Caco-2 (cell line): ENCODE data around the gene USP10. TPM values are rescaled to one million over a fixed set of nuclear protein-coding genes. Genes with fewer than 3 reads are reported as not detected.

Experiments
- BruUV-seq: library from RNA; stranded (reverse); fragments of 400-500 nt; replicated peaks from 2 replicates; lab custom pipeline; 2021; lab: Mats Ljungman, UMichigan
- CTCF ChIA-PET: fragments of 300-600 bp; sonication (Branson Sonifier 250); formaldehyde crosslinking; loops from one replicate; lab custom pipeline; 2022; ENCODE audit warnings: antibody characterized with exemption; lab: Charles Lee
- POLR2A ChIA-PET: fragments of 300-600 bp; sonication (Branson Sonifier 250); formaldehyde crosslinking; loops from one replicate; lab custom pipeline; 2022; ENCODE audit warnings: antibody characterized with exemption; lab: Charles Lee
- DNase-seq, 2 experiments: peaks; one replicate each; pipeline versions ENCODE4 v3.0.0 to v3.0.0-alpha.2; 2020 to 2022
- H3K27me3 ChIP-seq: replicated peaks from 2 replicates; pipeline ENCODE4 v1.6.0; 2011; ENCODE audit warnings: low read length; ENCODE audit not compliant: control insufficient read depth, insufficient read depth
- H3K36me3 ChIP-seq: 2 replicates; pipeline ENCODE4 v1.5.1; 2011; ENCODE audit warnings: low read length; ENCODE audit not compliant: control insufficient read depth, insufficient read depth
- H3K4me1 ChIP-seq: fragments of 250-450 bp; sonication (Bioruptor Pico); 2 replicates; pipeline ENCODE4 v1.5.1; 2020; ENCODE audit warnings: mild to moderate bottlenecking
- H3K4me3 ChIP-seq: 2 replicates; pipeline ENCODE4 v1.5.1; 2011; ENCODE audit warnings: low read depth, mild to moderate bottlenecking, control low read depth, low read length
- H3K9me3 ChIP-seq: fragments of 250-450 bp; sonication (Bioruptor Pico); 2 replicates; pipeline ENCODE4 v1.5.1; 2020; ENCODE audit warnings: mild to moderate bottlenecking, moderate library complexity
- H3K27ac Mint-ChIP-seq: one replicate; pipeline ENCODE4 v1.8.0; 2022; ENCODE audit warnings: mixed read lengths; ENCODE audit not compliant: unreplicated experiment
- H3K27me3 Mint-ChIP-seq: one replicate; pipeline ENCODE4 v1.8.0; 2022; ENCODE audit warnings: mixed read lengths; ENCODE audit not compliant: insufficient read depth, unreplicated experiment
- H3K36me3 Mint-ChIP-seq: one replicate; pipeline ENCODE4 v1.8.0; 2022; ENCODE audit warnings: mild to moderate bottlenecking, mixed read lengths; ENCODE audit not compliant: insufficient read depth, unreplicated experiment
- H3K4me1 Mint-ChIP-seq: one replicate; pipeline ENCODE4 v1.8.0; 2022; ENCODE audit warnings: low read depth, mixed read lengths; ENCODE audit not compliant: unreplicated experiment
- H3K4me3 Mint-ChIP-seq: one replicate; pipeline ENCODE4 v1.8.0; 2022; ENCODE audit warnings: mild to moderate bottlenecking, moderate library complexity, mixed read lengths; ENCODE audit not compliant: unreplicated experiment
- H3K9me3 Mint-ChIP-seq: one replicate; pipeline ENCODE4 v1.8.0; 2022; ENCODE audit warnings: mixed read lengths; ENCODE audit not compliant: unreplicated experiment
- CTCF ChIP-seq, 2 experiments: fragments of 200-600 bp in 1 of 2; IDR thresholded peaks; 1 replicate in 1 of 2; 2 replicates in 1 of 2; pipeline versions ENCODE4 v1.5.1 to v1.8.0; 2011 to 2022; ENCODE audit warnings: antibody characterized with exemption in 1 of 2, control low read depth in 1 of 2, inconsistent platforms in 1 of 2, low read depth in 1 of 2, low read length in 1 of 2, mild to moderate bottlenecking in 1 of 2, moderate library complexity in 1 of 2; ENCODE audit not compliant: insufficient read depth in 1 of 2, severe bottlenecking in 1 of 2, unreplicated experiment in 1 of 2
- intact Hi-C: fragments of 100-400 bp; cut with micrococcal nuclease; formaldehyde crosslinking; loops from one replicate; pipeline ENCODE4 v1.10.0; 2022; ENCODE audit not compliant: unreplicated experiment
- total RNA-seq: library from RNA; stranded (reverse); gene quantifications from 2 replicates; pipeline ENCODE4 v1.2.3, GENCODE V29; 2022

USP10 gene
- total RNA-seq, 1 experiment from 2014 or later, result 147 TPM

- H3K36me3 ChIP-seq, result no peaks in the 10 kb centered on the region
- Mint-ChIP-seq H3K27me3 (peaks cover under 1% of the 10 kb centered on the region), H3K4me1 (no peaks in the 10 kb centered on the region), H3K36me3 (no peaks in the 10 kb centered on the region), H3K27ac (no peak overlapping the region), H3K4me3 (no peak overlapping the region), H3K9me3 (no peaks in the 10 kb centered on the region)
- ChIA-PET POLR2A (no interaction called here), CTCF (no interaction called here)
- no peak for TF ChIP-seq CTCF (IDR thresholded peaks at IDR 0.05; ENCODE audit: insufficient read depth in 1 of 2, low read depth in 1 of 2, low read length in 1 of 2, severe bottlenecking in 1 of 2, unreplicated experiment in 1 of 2)
- H3K27me3 ChIP-seq, result peaks cover 1% of the 10 kb centered on the region; the same call in 1 of the 2 replicates
- no peak overlapping the region for H3K4me3 ChIP-seq
- DNase-seq, result no peak
- intact Hi-C loops, result no loop called here
- no peaks in the 10 kb centered on the region for H3K9me3 ChIP-seq
- H3K4me1 ChIP-seq, result no peaks in the 10 kb centered on the region
- BruUV-seq, result no TSS peak
These were observed 108.0 kb downstream of the USP10 start for GRCh38 chr16:84807776-84808175.

GRCh38 chr16:84808826-84809225 is 109.0 kb downstream of the USP10 start:
- H3K9me3 ChIP-seq, result peaks cover 4% of the 10 kb centered on the region; the same call in 1 of the 2 replicates
- Mint-ChIP-seq H3K27me3 (peaks cover 7% of the 10 kb centered on the region), H3K4me1 (no peaks in the 10 kb centered on the region), H3K4me3 (no peak overlapping the region), H3K36me3 (no peaks in the 10 kb centered on the region), H3K9me3 (no peaks in the 10 kb centered on the region), H3K27ac (no peak overlapping the region)
- ChIA-PET CTCF (no interaction called here), POLR2A (no interaction called here)
- intact Hi-C loops, result no loop called here
- no peaks in the 10 kb centered on the region for H3K36me3 ChIP-seq
- TF ChIP-seq CTCF (IDR thresholded peaks at IDR 0.05; ENCODE audit: insufficient read depth in 1 of 2, low read depth in 1 of 2, low read length in 1 of 2, severe bottlenecking in 1 of 2, unreplicated experiment in 1 of 2), result no peak
- no peaks in the 10 kb centered on the region for H3K4me1 ChIP-seq
- peaks cover 1% of the 10 kb centered on the region; the same call in 1 of the 2 replicates for H3K27me3 ChIP-seq
- DNase-seq, result no peak
- BruUV-seq, result no TSS peak
- H3K4me3 ChIP-seq, result no peak overlapping the region

GRCh38 chr16:84810518-84811273 is 110.9 kb downstream of the USP10 start:
- Histone ChIP-seq H3K27me3 (peaks cover 3% of the 10 kb centered on the region; the same call in 1 of the 2 replicates), H3K4me1 (no peaks in the 10 kb centered on the region), H3K36me3 (no peaks in the 10 kb centered on the region), H3K9me3 (peaks cover 5% of the 10 kb centered on the region; the same call in 1 of the 2 replicates), H3K4me3 (no peak overlapping the region)
- ChIA-PET POLR2A (interaction anchor here (1.1 kb wide), 1 partner anchor 9 kb away, joined by 3 read pairs; the partner anchor contains the start of gene CRISPLD2), CTCF (no interaction called here)
- H3K4me3 Mint-ChIP-seq, result no peak overlapping the region
- no peak overlapping the region for H3K27ac Mint-ChIP-seq
- intact Hi-C loops, result no loop called here
- no peak for DNase-seq
- H3K9me3 Mint-ChIP-seq, result no peaks in the 10 kb centered on the region
- peaks cover 14% of the 10 kb centered on the region for H3K27me3 Mint-ChIP-seq
- no peaks in the 10 kb centered on the region for H3K4me1 Mint-ChIP-seq
- BruUV-seq, result no TSS peak
- no peaks in the 10 kb centered on the region for H3K36me3 Mint-ChIP-seq
- no peak for TF ChIP-seq CTCF (IDR thresholded peaks at IDR 0.05; ENCODE audit: insufficient read depth in 1 of 2, low read depth in 1 of 2, low read length in 1 of 2, severe bottlenecking in 1 of 2, unreplicated experiment in 1 of 2)
